Endothelial cell (in vitro differentiated cells): Measurements from ENCODE around the gene PAPPA2. TPM values are rescaled to one million over a fixed set of nuclear protein-coding genes. Genes with fewer than 3 reads are reported as not detected.
A peak's percentile ranks its signal among the peaks of the same experiment; 100 is the strongest.

Experiments
- DNase-seq: peaks from one replicate; pipeline ENCODE4 v3.0.0; 2021; ENCODE audit warnings: low spot score
- H3K27ac Mint-ChIP-seq: one replicate; pipeline ENCODE4 v1.8.0; 2021; ENCODE audit warnings: mixed read lengths, inconsistent platforms; ENCODE audit not compliant: unreplicated experiment
- H3K27me3 Mint-ChIP-seq: one replicate; pipeline ENCODE4 v1.8.0; 2021; ENCODE audit warnings: mild to moderate bottlenecking, moderate library complexity, mixed read lengths, inconsistent platforms; ENCODE audit not compliant: unreplicated experiment
- H3K36me3 Mint-ChIP-seq: one replicate; pipeline ENCODE4 v1.8.0; 2021; ENCODE audit warnings: mild to moderate bottlenecking, low read depth, mixed read lengths, inconsistent platforms; ENCODE audit not compliant: unreplicated experiment
- H3K4me1 Mint-ChIP-seq: one replicate; pipeline ENCODE4 v1.8.0; 2021; ENCODE audit warnings: mild to moderate bottlenecking, mixed read lengths, inconsistent platforms; ENCODE audit not compliant: unreplicated experiment
- H3K4me3 Mint-ChIP-seq: one replicate; pipeline ENCODE4 v1.8.0; 2021; ENCODE audit warnings: mild to moderate bottlenecking, mixed read lengths, inconsistent platforms; ENCODE audit not compliant: unreplicated experiment
- H3K9me3 Mint-ChIP-seq: one replicate; pipeline ENCODE4 v1.8.0; 2021; ENCODE audit warnings: mixed read lengths, inconsistent platforms; ENCODE audit not compliant: unreplicated experiment
- total RNA-seq: library from RNA; stranded (reverse); fragmentation: NEBNext Ultra II Directional; extraction: Animal tissue kit (Norgen Biotek cat#: 25700); gene quantifications from one replicate; pipeline ENCODE4 v1.2.1, GENCODE V29; 2021; ENCODE audit not compliant: unreplicated experiment
- TF ChIP-seq, protein P1 (sequence below): fragments of 200-600 bp; sonication (generic); IDR thresholded peaks from one replicate; pipeline ENCODE4 v1.5.0; 2021; ENCODE audit warnings: antibody characterized with exemption; ENCODE audit not compliant: unreplicated experiment

The PAPPA2 gene
- total RNA-seq, 1 donor from 2014 or later: 0.33 TPM

GRCh38 chr1:176878750-176879536 is 416.0 kb downstream of the PAPPA2 start:
- no peaks in the 10 kb centered on the region for H3K27me3 Mint-ChIP-seq
- H3K36me3 Mint-ChIP-seq: peaks cover 45% of the 10 kb centered on the region
- H3K27ac Mint-ChIP-seq: no peak overlapping the region
- no peaks in the 10 kb centered on the region for H3K9me3 Mint-ChIP-seq
- no peaks in the 10 kb centered on the region for H3K4me1 Mint-ChIP-seq
- TF ChIP-seq, protein P1, sequence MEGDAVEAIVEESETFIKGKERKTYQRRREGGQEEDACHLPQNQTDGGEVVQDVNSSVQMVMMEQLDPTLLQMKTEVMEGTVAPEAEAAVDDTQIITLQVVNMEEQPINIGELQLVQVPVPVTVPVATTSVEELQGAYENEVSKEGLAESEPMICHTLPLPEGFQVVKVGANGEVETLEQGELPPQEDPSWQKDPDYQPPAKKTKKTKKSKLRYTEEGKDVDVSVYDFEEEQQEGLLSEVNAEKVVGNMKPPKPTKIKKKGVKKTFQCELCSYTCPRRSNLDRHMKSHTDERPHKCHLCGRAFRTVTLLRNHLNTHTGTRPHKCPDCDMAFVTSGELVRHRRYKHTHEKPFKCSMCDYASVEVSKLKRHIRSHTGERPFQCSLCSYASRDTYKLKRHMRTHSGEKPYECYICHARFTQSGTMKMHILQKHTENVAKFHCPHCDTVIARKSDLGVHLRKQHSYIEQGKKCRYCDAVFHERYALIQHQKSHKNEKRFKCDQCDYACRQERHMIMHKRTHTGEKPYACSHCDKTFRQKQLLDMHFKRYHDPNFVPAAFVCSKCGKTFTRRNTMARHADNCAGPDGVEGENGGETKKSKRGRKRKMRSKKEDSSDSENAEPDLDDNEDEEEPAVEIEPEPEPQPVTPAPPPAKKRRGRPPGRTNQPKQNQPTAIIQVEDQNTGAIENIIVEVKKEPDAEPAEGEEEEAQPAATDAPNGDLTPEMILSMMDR: no peak
- H3K4me3 Mint-ChIP-seq: no peak overlapping the region
- no peak for DNase-seq

- Mint-ChIP-seq H3K27ac (no peak overlapping the region), H3K4me3 (peak overlapping the region; percentile 56), H3K36me3 (peaks cover 40% of the 10 kb centered on the region), H3K9me3 (no peaks in the 10 kb centered on the region), H3K27me3 (no peaks in the 10 kb centered on the region), H3K4me1 (no peaks in the 10 kb centered on the region)
- TF ChIP-seq, protein P1: no peak
- no peak for DNase-seq
These were observed 417.0 kb downstream of the PAPPA2 start for GRCh38 chr1:176879784-176880620.

GRCh38 chr1:176880955-176881595 is 418.1 kb downstream of the PAPPA2 start:
- peak; percentile 79 for DNase-seq
- H3K27me3 Mint-ChIP-seq: no peaks in the 10 kb centered on the region
- H3K4me1 Mint-ChIP-seq: no peaks in the 10 kb centered on the region
- H3K9me3 Mint-ChIP-seq: no peaks in the 10 kb centered on the region
- TF ChIP-seq, protein P1: peak; percentile 81
- H3K36me3 Mint-ChIP-seq: peaks cover 35% of the 10 kb centered on the region
- no peak overlapping the region for H3K27ac Mint-ChIP-seq
- no peak overlapping the region for H3K4me3 Mint-ChIP-seq

- TF ChIP-seq, protein P1: no peak
- no peak for DNase-seq
- Mint-ChIP-seq H3K27ac (no peak overlapping the region), H3K4me3 (no peak overlapping the region), H3K4me1 (no peaks in the 10 kb centered on the region), H3K9me3 (no peaks in the 10 kb centered on the region), H3K27me3 (no peaks in the 10 kb centered on the region), H3K36me3 (peaks cover 39% of the 10 kb centered on the region)
These were observed 421.3 kb downstream of the PAPPA2 start for GRCh38 chr1:176884286-176884685.
